Psoas muscle (tissue), 8 donors: ENCODE results near the gene CACNA1C. TPM values are rescaled to one million over a fixed set of nuclear protein-coding genes. Genes with fewer than 3 reads are reported as not detected.

Source experiments
- ATAC-seq, 4 donors: fragments of 200-7000 bp; cut with Tn5 transposase; one replicate each; pipeline ENCODE4 v1.9.1; 2020; ENCODE audit warnings: moderate library complexity in 3 of 4, mild to moderate bottlenecking in 2 of 4
- DNase-seq, 2 donors: peaks; one replicate each; pipeline ENCODE4 v3.0.0-alpha.2; 2020
- H3K27ac ChIP-seq: fragments of 200-600 bp; one replicate; pipeline ENCODE4 v1.8.0; 2022
- H3K27me3 ChIP-seq, 3 donors: fragments of 200-600 bp in 1 of 3; one replicate each; pipeline versions ENCODE4 v1.6.1 to v1.8.0; 2013 to 2022; ENCODE audit warnings: low read length in 2 of 3, mild to moderate bottlenecking in 2 of 3, moderate library complexity in 1 of 3; ENCODE audit not compliant: insufficient read depth in 3 of 3
- H3K36me3 ChIP-seq, 2 donors: fragments of 200-600 bp in 1 of 2; one replicate each; pipeline versions ENCODE4 v1.6.1 to v1.8.0; 2013 to 2022; ENCODE audit warnings: low read depth in 1 of 2, mild to moderate bottlenecking in 1 of 2, moderate library complexity in 1 of 2; ENCODE audit not compliant: insufficient read depth in 1 of 2
- H3K4me1 ChIP-seq: fragments of 200-600 bp; one replicate; pipeline ENCODE4 v1.8.0; 2022
- H3K4me3 ChIP-seq: fragments of 200-600 bp; one replicate; pipeline ENCODE4 v1.8.0; 2022; ENCODE audit warnings: mild to moderate bottlenecking
- H3K9me3 ChIP-seq: fragments of 200-600 bp; one replicate; pipeline ENCODE4 v1.8.0; 2022
- CTCF ChIP-seq: fragments of 200-600 bp; IDR thresholded peaks from one replicate; pipeline ENCODE4 v1.8.0; 2022; ENCODE audit warnings: antibody characterized with exemption
- WGBS, 3 donors: extraction: QIAGEN DNeasy Blood & Tissue Kit; methylation state at CpG; one replicate each; pipeline versions ENCODE4 v1.1.6 to v1.1.7; 2013; 5-methylcytosine and 5-hydroxymethylcytosine counted together
- intact Hi-C, 2 donors: fragments of 100-400 bp; cut with DNase I; formaldehyde crosslinking; loops; one replicate each; pipeline versions ENCODE4 v1.11.0 to v1.14.2; 2022
- polyA plus RNA-seq, 3 donors: library from polyadenylated mRNA; stranded (reverse); fragments of 200-250 nt; gene quantifications; one replicate each; pipeline ENCODE4 v1.2.3, GENCODE V29; 2013
- total RNA-seq, 4 donors: library from RNA; stranded (reverse); fragmentation: NEBNext Ultra II Directional in 2 of 4; extraction: Animal tissue kit (Norgen Biotek cat#: 25700) in 2 of 4; gene quantifications; one replicate each; pipeline versions ENCODE4 v1.2.1 to v1.2.4, GENCODE V29; 2021 to 2023
- donor health status: healthy with polysubstance abuse.
- donor health status: DM: no; HTN: no; CAD: no; lungs with moderate emphysema.
- donor health status: Bipolar disorder and iron deficiency.
- donor health status: healthy.
- donor health status: DM: yes; HTN: yes; CAD: no.
- donor health status: DM: no; HTN: no; CAD: no.
- donor health status: DM: no; HTN: no; CAD: no.
- donor health status: DM: yes; HTN: yes; CAD: no.

Gene CACNA1C
- total and polyA plus RNA-seq, 7 donors, result 0.26 to 2.9 (median 0.95) TPM

GRCh38 chr12:2523844-2524243 is 471.1 kb downstream of the CACNA1C start:
- TF ChIP-seq CTCF, result no peak
- DNase-seq (no peak), ATAC-seq (no peak)
- no peak overlapping the region for H3K4me3 ChIP-seq
- intact Hi-C loops, result no loop called here
- H3K36me3 ChIP-seq, result no peaks in the 10 kb centered on the region
- peaks cover 0 to 7% (median 0%) of the 10 kb centered on the region in 3 donors for H3K27me3 ChIP-seq
- no peak overlapping the region for H3K27ac ChIP-seq
- 48 to 58% (median 53%) methylated on average over 6 of the region's 6 CpGs for WGBS, 3 donors
- no peaks in the 10 kb centered on the region for H3K4me1 ChIP-seq
- no peaks in the 10 kb centered on the region for H3K9me3 ChIP-seq

- H3K27ac ChIP-seq, result no peak overlapping the region
- intact Hi-C loops, result no loop called here
- no peaks in the 10 kb centered on the region for H3K36me3 ChIP-seq
- no peaks in the 10 kb centered on the region for H3K9me3 ChIP-seq
- no peak for DNase-seq
- H3K4me1 ChIP-seq, result no peaks in the 10 kb centered on the region
- peaks cover 0 to 7% (median 0%) of the 10 kb centered on the region in 3 donors for H3K27me3 ChIP-seq
- no peak for ATAC-seq
- no peak for TF ChIP-seq CTCF
- H3K4me3 ChIP-seq, result no peak overlapping the region
- WGBS, 3 donors, result 84 to 88% (median 84%) methylated on average over 6 of the region's 6 CpGs
Observed at GRCh38 chr12:2526371-2526770, 473.6 kb downstream of the CACNA1C start.

- Histone ChIP-seq H3K27me3 (peaks cover 0 to 3% (median 0%) of the 10 kb centered on the region in 3 donors), H3K36me3 (no peaks in the 10 kb centered on the region), H3K4me1 (no peaks in the 10 kb centered on the region), H3K4me3 (no peak overlapping the region), H3K9me3 (no peaks in the 10 kb centered on the region), H3K27ac (no peak overlapping the region)
- WGBS, 3 donors, result 31 to 45% (median 36%) methylated on average over 4 of the region's 4 CpGs
- no peak for ATAC-seq
- DNase-seq, result no peak
- intact Hi-C loops, result no loop called here
- no peak for TF ChIP-seq CTCF
Observed at GRCh38 chr12:2528001-2528400, 475.2 kb downstream of the CACNA1C start.

GRCh38 chr12:2529807-2530206 is 477.0 kb downstream of the CACNA1C start:
- Histone ChIP-seq H3K27me3 (peaks cover 0 to 3% (median 0%) of the 10 kb centered on the region in 3 donors), H3K27ac (no peak overlapping the region), H3K4me1 (no peaks in the 10 kb centered on the region), H3K36me3 (no peaks in the 10 kb centered on the region), H3K9me3 (no peaks in the 10 kb centered on the region), H3K4me3 (no peak overlapping the region)
- WGBS, 3 donors, result 70 to 84% (median 82%) methylated on average over 2 of the region's 2 CpGs
- ATAC-seq (no peak), DNase-seq (no peak)
- no peak for TF ChIP-seq CTCF
- intact Hi-C loops, result no loop called here

- TF ChIP-seq CTCF, result no peak
- ATAC-seq (no peak), DNase-seq (no peak)
- Histone ChIP-seq H3K4me3 (no peak overlapping the region), H3K27ac (no peak overlapping the region), H3K27me3 (peaks cover 0 to 3% (median 0%) of the 10 kb centered on the region in 3 donors), H3K4me1 (no peaks in the 10 kb centered on the region), H3K36me3 (no peaks in the 10 kb centered on the region), H3K9me3 (no peaks in the 10 kb centered on the region)
- intact Hi-C loops, result no loop called here
- WGBS, 3 donors, result 59 to 64% (median 62%) methylated on average over 4 of the region's 4 CpGs
Observed at GRCh38 chr12:2531371-2531770, 478.6 kb downstream of the CACNA1C start.
